HT1080 (cell line): ENCODE data around the gene FARS2. TPM values are rescaled to one million over a fixed set of nuclear protein-coding genes. Genes with fewer than 3 reads are reported as not detected.
"Not testable (repeated sequence)": the region's sequence is repeated elsewhere in the genome, so short reads cannot be mapped to it uniquely, and the experiment has no call there.

Experiments used
- DNase-seq: peaks from one replicate; pipeline ENCODE4 v3.0.0-alpha.2; 2015; ENCODE audit warnings: low read depth
- total RNA-seq: library from RNA; depleted of rRNA; stranded (reverse); fragments of >200 nt; shearing (Covaris generic); gene quantifications from 2 replicates; pipeline ENCODE4 v1.2.3, GENCODE V29; 2014

The FARS2 gene
- total RNA-seq, 1 experiment from 2014 or later, result 19.2 TPM

DNA sequence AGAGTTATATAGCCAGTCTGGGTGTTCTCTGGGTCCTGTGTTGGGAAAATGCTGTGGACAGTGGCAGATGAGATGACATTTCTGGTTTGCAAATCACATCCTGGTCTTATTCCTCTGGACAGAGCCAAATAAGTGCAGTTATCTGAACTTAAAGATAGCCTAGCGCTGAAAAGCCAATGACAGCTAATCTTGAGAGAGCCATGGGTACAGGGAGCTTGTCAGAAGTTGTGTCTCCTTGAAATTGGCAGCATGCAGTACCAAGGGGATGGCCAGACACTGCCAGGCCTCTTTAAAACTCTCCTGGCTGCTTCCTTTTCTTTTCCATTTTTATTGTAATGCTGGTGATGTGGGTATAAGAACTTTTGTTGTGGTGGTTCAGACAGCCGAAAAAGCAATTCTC, 362.5 kb downstream of the FARS2 start:
- DNase-seq, result no peak

DNA sequence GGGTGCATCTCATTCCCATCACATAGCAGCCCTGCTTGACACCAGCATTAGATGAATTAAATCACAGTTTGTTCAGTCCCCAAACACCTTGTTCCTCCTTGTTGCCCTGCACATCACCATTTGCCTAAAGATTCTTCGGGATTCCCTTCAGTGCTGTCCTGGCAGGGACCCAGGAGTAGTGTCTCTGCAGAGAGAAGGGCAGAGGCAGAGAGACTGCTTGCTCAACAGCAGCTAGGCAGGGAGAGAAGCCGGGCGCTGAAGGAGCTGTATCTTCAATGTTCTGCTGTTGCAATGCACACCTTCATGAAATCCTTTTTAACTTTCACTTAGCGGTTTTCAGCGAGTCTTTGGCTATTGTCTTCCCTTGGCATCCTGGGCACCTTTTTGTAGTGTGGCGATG, 362.9 kb downstream of the FARS2 start:
- no peak for DNase-seq

DNA sequence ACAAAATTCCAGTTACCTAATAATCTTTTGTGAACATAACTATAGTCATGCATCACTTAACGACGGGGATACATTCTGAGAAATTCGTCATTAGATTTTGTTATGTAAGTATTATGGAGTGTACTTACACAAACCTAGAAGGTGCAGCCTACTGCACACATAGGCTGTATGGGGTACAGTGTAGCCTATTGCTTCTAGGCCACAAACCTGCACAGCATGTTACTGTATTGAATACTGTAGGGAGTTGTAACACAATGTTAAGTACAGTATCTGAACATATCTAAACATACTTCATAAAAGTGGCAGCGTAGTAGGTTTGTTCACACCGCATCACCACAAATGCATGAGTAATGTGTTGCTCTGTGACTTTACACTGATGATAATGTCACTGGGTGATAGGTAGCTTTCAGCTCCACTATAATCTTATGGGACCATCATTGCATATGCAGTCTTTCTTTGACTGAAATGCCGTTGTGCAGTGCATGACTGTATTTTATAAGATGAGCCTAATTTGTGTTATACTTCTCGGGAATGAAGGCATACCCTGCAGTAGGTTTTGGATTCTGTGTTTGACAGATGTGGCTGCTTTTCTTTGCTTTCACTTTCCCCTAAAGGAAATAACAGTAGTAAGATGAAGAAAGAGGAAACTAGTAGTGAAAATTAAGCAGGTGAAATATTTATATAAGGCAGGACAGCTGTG, 365.6 kb downstream of the FARS2 start:
- DNase-seq, result no peak

DNA sequence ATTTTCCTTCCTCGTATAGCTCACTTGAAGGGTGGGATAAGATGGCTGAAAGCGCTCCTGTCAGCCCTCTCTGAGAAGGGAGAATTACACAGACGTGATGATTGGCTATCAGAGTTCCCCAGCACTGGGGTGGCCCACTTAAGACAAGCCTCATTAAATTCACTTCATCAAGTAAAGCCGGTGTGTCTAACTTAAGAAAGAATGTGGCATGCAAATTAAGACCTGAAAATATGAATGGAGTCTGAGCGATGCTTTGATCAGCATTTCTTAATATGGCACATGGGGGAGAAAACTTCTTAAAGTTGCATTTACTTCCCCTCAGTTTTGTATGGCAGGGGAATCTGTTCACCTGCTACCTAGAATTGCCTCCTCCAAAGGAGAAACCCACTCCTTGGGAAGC, 369.3 kb downstream of the FARS2 start:
- no peak for DNase-seq

DNA sequence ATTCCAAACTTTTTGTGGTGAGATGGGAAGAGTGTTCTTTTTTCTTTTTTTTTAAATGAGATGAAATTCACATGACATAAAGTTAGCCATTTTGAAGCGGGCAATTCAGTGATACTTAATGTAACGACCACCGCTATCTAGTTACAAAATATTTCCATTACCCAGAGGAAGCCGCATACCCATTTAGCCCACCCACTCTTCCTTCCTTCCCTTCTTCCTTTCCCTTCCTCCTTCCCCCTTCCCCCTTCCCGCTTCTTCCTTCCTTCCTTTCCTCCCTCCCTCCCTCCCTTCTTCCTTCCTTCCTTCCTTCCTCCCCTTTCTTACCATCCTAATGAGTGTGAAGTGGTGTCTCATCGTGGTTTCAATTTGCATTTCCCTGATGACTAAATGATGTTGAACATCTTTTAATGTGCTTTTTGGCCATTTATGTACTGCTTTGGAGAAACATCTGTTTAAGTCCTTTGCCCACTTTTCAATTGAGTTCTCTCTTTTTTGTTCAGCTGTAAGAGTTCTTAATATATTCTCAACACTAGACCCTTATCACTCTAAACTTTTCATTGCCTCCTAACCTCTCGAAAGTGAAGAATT, 371.1 kb downstream of the FARS2 start:
- DNase-seq, result no peak

DNA sequence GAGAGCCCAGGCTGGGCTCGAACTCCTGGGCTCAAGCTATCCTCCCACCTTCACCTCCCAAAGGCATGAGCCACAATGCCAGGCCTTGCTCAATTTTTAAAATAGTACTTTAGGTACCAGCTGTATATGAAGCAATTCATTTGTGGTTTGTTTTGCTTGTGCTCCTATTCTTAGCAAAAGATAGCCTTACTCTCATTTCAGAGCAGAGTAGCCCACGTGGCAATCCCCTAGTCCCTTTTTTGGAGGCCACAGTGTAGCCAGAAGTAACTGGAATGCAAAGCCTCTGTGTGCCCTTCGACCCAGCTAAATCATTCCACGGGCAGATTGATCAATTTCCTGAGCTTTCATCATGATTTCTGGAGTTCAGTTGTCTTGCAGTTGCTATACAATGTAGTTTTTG, 373.2 kb downstream of the FARS2 start:
- DNase-seq, result no peak

DNA sequence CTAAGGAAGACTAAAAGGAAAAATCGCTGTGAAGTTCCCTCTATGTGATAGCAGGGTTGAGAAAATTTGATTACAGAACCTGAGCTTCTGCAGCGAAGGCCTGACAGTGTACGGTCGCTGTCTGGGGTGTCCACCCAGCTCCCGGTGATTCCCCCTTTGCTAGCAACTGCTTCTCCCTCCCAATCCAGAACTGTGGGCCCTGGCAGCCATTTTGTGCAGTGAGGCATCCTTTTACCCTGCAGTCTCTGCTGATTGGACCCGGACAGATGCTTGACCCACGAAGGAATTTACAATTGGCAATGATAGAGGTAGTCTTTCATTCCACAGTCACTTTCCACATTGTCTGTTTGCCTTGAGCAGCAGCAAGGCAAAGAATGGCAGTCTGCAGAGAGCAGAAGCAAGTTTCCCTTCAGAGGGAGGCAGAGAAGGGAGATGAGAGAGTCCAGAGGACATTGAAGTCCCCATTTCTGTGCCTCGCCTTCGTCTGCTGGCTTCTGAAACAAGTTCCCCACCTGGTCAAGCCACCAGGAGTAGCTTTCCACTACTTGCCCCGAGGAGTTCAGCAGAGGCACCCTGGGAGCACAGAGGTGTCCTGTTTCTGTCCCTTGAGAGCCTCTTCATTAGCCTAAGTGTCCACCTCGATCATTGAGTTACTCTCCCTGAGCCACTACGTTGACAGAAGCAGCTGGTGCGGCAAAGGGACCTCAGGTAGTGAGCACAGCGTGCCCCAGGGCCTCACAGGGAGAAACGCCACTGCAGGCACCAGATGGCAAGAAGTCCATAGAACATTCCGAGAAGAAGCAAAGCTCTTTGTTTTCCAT, 375.1 kb downstream of the FARS2 start:
- no peak for DNase-seq

DNA sequence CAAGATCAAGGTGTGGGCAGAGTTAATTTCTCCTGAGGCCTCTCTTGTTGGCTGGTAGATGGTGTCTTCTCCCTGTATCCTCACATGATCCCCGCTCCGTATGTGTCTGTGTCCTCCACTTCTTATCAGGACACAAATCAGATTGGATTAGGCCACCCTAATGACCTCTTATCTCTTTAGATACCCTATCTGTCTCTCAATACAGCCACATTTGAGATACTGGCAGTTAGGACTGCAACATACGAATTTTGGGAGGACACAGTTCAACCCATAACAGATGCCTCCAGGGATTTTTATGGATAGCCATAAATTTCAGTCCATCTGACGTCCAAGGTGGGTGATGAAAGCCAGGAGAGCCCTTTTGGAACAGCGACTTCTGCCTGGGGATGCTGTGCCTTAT, 376.4 kb downstream of the FARS2 start:
- DNase-seq, result no peak

DNA sequence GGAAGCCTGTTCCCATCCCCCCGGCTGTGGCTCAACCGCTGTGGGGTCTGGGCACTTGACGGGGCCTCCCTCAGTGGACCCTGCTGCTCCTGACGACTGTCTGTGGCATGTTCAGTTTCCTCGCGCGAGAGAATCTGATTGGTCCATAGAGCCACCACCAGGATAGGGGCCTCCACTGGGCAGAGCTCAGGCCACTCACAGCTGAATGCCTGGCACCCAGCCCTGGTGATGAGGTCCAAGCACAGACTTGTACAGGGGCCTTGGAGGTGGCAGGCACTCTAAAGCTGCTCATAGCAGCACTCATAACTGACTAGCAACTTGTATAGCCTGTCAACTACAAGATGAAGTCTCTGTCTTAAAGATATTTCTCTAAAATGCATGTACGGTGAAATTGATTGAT, 377.4 kb downstream of the FARS2 start:
- no peak for DNase-seq

DNA sequence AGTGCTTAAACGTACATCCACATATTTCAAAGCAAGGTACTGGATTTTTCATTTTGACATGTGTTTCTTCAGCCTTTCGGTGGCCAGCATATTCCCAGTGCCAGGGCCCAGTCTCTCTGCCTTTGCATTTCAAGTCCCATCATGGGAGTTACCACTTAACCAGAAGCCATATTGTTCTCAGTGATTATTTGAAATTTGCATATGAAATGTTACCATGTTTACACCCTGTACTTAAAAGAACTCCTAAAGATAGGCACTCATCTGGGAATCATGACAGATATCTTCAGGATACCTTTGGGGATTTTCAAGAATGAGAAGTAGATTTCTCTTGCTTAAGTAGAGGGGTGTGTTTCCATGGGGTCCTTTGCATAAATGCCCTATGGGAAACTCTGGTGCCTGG, 377.9 kb downstream of the FARS2 start:
- DNase-seq, result no peak

DNA sequence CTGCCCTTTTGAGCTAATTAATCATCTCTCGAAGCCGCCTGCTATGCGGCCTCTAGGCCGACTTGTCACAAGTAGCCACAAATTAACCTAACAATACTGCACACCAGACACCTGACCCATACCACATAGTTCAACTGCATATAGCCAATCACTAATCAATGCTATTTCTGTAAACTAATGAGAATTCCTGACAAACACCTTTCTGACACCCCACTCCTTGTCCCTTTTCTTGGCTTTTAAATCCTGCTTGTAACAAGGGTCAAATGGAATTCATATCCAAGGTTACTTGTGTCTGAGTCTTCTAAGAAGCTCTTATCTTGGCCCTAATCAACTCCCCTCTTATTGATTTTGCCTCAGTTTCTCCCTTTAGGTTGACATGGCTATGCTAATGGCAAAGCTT, 379.3 kb downstream of the FARS2 start:
- DNase-seq, result no peak

GRCh38 chr6:5644523-5645185, 383.3 kb downstream of the FARS2 start:
- no peak for DNase-seq

GRCh38 chr6:5645328-5646290, 384.3 kb downstream of the FARS2 start:
- no peak for DNase-seq

DNA sequence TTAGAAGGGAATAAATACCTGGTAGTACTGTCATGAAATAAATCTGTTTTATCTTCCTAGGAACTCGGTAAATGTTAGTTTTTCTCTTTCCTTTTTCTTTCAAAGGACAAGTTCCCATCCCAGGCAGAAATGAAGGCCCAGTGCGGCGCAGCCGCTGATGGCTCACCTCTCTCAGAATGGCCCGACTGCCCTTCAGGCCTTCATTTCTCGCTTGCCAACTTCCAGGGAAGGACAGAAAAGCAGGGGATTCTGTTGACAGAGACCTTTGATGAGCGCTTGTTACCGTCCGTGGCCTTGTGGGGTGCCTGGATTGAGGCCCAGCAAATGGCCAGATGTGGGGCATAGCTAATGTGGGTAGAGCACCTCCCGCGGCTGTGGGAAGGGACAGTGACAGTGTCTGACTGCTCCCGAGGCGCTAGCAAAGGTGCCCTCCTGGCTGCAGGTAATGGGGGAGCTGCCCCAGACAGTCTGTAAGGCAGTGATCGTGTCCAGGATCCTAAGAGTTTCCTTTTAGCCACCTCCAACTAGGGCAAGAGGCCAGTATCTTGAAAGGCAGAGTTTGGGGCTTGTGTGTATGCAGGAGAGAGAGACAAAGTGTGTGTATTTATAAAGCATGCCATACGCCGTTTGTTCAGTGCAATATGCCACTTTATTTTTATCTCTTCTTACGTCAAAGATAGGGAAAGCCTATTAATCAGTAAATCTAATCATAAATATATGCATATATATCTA, 391.3 kb downstream of the FARS2 start:
- no peak for DNase-seq

DNA sequence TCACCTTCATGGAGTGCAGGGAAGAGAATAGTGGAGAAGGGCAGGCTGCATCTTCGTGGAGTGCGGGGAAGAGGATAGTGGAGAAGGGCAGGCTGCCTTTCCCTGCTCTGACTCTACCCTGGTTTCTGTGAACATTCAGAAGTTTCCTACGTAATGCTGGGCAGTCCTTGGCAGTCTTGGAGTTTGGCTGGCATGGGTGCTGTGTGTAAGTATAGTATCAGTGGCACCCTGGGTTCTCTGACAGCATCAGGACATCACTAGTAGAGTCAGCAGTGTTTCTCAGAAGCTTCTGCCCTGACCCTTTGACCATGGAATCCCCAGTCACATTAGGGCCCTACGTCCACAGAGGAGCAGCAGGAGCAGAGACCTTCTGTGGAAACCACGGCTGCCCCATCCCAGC, 392.5 kb downstream of the FARS2 start:
- no peak for DNase-seq

GRCh38 chr6:5656226-5656625, 394.9 kb downstream of the FARS2 start:
- no peak for DNase-seq

- not testable (repeated sequence) for DNase-seq
Measured at GRCh38 chr6:5656695-5657094, 395.4 kb downstream of the FARS2 start.

DNA sequence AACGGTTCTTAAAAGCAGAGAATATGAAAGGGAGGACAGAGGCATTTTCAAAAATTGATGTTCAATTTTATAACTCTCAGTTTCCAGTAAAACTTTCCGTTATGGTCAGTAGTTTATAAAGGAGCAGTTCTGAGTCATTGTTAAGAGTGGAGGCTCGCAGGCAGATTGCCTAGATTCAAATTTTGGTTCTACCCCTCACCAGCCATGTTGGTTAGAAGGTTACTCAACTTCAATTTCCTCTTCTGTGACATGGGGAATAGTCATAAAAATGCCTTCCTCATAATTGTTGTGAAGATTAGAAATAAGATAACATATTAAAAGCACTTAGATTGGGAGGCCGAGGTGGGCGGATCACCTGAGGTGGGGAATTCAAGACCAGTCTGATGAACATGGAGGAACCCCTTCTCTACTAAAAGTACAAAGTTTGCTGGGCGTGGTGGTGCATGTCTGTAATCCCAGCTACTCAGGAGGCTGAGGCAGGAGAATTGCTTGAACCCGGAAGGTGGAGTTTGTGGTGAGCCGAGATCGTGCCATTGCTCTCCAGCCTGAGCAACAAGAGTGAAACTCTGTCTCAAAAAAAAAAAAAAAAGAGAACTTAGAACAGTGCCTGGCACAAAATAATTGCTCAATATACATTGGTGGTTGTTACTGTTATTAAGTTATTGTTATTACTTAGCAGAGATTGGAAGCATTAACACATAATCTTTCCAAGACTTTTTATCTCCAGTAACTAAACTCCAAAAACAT, 396.5 kb downstream of the FARS2 start:
- no peak for DNase-seq

- DNase-seq, result no peak
Measured at GRCh38 chr6:5659467-5659866, 398.2 kb downstream of the FARS2 start.
